CD4-positive, alpha-beta memory T cell (primary cell): Measurements from ENCODE around the gene DCTD. TPM values are rescaled to one million over a fixed set of nuclear protein-coding genes. Genes with fewer than 3 reads are reported as not detected.

ENCODE experiments used
- CTCF ChIA-PET: fragments of 350-600 bp; sonication (Branson Sonifier 250); formaldehyde crosslinking; loops from one replicate; lab custom pipeline; 2021; ENCODE audit warnings: inconsistent platforms; ENCODE audit not compliant: partially characterized antibody; lab: Charles Lee
- POLR2A ChIA-PET: fragments of 350-600 bp; sonication (Branson Sonifier 250); formaldehyde crosslinking; loops from one replicate; lab custom pipeline; 2021; ENCODE audit not compliant: partially characterized antibody; lab: Charles Lee
- DNase-seq, 5 donors: peaks; one replicate each; pipeline versions ENCODE4 v3.0.0 to v3.0.0-alpha.2; 2020 to 2022; ENCODE audit warnings: mixed read lengths in 1 of 5
- H3K27ac ChIP-seq: one replicate; pipeline ENCODE4 v1.7.0; 2013; ENCODE audit warnings: low read depth, low read length
- H3K27me3 ChIP-seq: 2 replicates; pipeline ENCODE4 v1.7.0; 2013; ENCODE audit warnings: mild to moderate bottlenecking, low read length, moderate library complexity; ENCODE audit not compliant: insufficient read depth
- H3K36me3 ChIP-seq: 2 replicates; pipeline ENCODE4 v1.7.0; 2013; ENCODE audit warnings: mild to moderate bottlenecking, low read length, moderate library complexity; ENCODE audit not compliant: insufficient read depth
- H3K4me1 ChIP-seq: 2 replicates; pipeline ENCODE4 v1.7.0; 2013; ENCODE audit warnings: mild to moderate bottlenecking, low read length, moderate library complexity; ENCODE audit not compliant: insufficient read depth
- H3K4me3 ChIP-seq, 2 donors: one replicate each; pipeline ENCODE4 v1.7.0; 2013; ENCODE audit warnings: low read length in 2 of 2, mild to moderate bottlenecking in 1 of 2
- H3K9me3 ChIP-seq, 2 donors: one replicate each; pipeline ENCODE4 v1.7.0; 2013; ENCODE audit warnings: low read length in 2 of 2, control low read depth in 1 of 2; ENCODE audit not compliant: control insufficient read depth in 1 of 2
- H3K27ac Mint-ChIP-seq, 7 donors: one replicate each; pipeline ENCODE4 v1.8.0; 2020 to 2021; ENCODE audit warnings: mixed read lengths in 7 of 7, mild to moderate bottlenecking in 6 of 7, inconsistent platforms in 3 of 7, moderate library complexity in 3 of 7
- H3K27me3 Mint-ChIP-seq, 2 donors: one replicate each; pipeline ENCODE4 v1.8.0; 2020 to 2021; ENCODE audit warnings: mixed read lengths in 2 of 2
- H3K36me3 Mint-ChIP-seq, 2 donors: one replicate each; pipeline ENCODE4 v1.8.0; 2020 to 2021; ENCODE audit warnings: mixed read lengths in 2 of 2, inconsistent platforms in 1 of 2, mild to moderate bottlenecking in 1 of 2
- H3K4me1 Mint-ChIP-seq, 4 donors: one replicate each; pipeline ENCODE4 v1.8.0; 2020 to 2021; ENCODE audit warnings: mixed read lengths in 4 of 4, mild to moderate bottlenecking in 1 of 4
- H3K4me3 Mint-ChIP-seq, 8 donors: one replicate each; pipeline ENCODE4 v1.8.0; 2020 to 2021; ENCODE audit warnings: mixed read lengths in 8 of 8, mild to moderate bottlenecking in 7 of 8, moderate library complexity in 6 of 8, inconsistent platforms in 3 of 8
- H3K9me3 Mint-ChIP-seq, 8 donors: one replicate each; pipeline ENCODE4 v1.8.0; 2020 to 2021; ENCODE audit warnings: mixed read lengths in 8 of 8, mild to moderate bottlenecking in 5 of 8, inconsistent platforms in 3 of 8, moderate library complexity in 1 of 8
- intact Hi-C: fragments of 100-400 bp; cut with micrococcal nuclease; formaldehyde crosslinking; loops from one replicate; pipeline ENCODE4 v1.15.1; 2023
- polyA plus RNA-seq, 2 donors: library from polyadenylated mRNA; unstranded; fragments of 300-500 nt; fragmentation: Illumina TruSeq; gene quantifications; one replicate each; pipeline ENCODE4 v1.2.3, GENCODE V29; 2021
- total RNA-seq, 2 experiments: library from RNA; stranded (reverse); gene quantifications; one replicate each; pipeline ENCODE4 v1.2.3, GENCODE V29; 2021

DCTD gene
- total and polyA plus RNA-seq, 4 experiments from 2014 or later, result 66.6 to 119 (median 77.2) TPM

DNA sequence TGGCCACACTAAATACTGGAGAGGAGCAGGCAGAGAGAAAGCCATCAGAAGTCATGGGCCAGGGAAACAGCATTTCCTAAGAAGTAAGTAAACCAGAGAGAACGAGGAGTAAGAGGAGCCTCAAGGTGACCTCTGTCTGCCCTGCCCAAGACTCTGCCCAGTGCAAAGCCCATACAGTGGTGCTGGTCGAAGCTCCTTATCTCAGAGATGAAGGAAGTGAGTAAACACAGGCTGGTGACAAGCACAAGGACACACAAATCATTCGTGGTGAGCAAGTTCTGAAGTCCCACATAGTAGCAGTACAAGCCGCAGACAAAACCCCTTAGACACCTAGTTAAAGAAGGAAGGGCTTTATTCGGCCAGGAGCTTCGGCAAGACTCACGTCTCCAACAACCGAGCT, 62.7 kb downstream of the DCTD start:
- ChIA-PET POLR2A (no interaction called here), CTCF (no interaction called here)
- Histone ChIP-seq H3K27me3 (no peaks in the 10 kb centered on the region), H3K27ac (no peak overlapping the region), H3K4me1 (no peaks in the 10 kb centered on the region), H3K4me3 (no peak overlapping the region), H3K9me3 (no peaks in the 10 kb centered on the region), H3K36me3 (no peaks in the 10 kb centered on the region)
- Mint-ChIP-seq H3K27ac (no peak overlapping the region), H3K4me3 (no peak overlapping the region), H3K4me1 (no peaks in the 10 kb centered on the region), H3K9me3 (peaks cover 0 to 15% (median 4%) of the 10 kb centered on the region in 8 donors), H3K27me3 (peaks cover 0 to 3% of the 10 kb centered on the region in 2 donors), H3K36me3 (peaks cover 0 to 15% of the 10 kb centered on the region in 2 donors)
- DNase-seq, result no peak
- intact Hi-C loops, result no loop called here

DNA sequence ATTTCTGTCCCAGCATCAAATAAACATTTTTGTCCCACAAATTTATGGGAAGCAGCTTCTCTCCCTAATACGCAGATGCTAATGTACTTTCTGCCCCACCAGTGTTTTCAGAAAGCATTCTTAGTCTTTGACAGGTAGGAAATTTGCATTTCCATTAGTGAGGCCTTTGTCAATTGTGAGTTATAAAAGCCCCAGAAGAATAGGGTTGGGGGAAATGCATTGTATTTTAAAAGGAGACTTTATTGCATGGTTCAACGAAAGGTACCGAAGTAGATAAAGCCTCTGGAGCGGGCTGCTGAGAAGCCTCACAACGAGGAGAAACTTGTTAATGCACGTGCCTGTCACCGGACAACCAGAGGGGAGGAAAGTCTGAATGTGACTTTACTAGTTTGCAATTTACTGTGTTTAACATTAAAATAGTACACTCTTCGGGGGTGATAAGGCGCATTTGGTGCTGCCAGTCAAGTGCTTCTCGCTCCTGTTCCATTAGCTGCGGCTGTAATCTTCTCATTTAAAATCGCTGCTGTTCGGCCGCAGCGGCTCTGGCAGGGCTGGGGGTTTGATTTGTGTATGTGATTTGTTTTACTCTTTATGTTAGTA, 63.4 kb downstream of the DCTD start:
- ChIA-PET CTCF (no interaction called here), POLR2A (no interaction called here)
- no peaks in the 10 kb centered on the region for H3K27me3 ChIP-seq
- H3K4me3 ChIP-seq, result no peak overlapping the region
- H3K27me3 Mint-ChIP-seq, result peaks cover 0 to 3% of the 10 kb centered on the region in 2 donors
- H3K9me3 ChIP-seq, result no peaks in the 10 kb centered on the region
- DNase-seq, result no peak
- no peak overlapping the region for H3K27ac Mint-ChIP-seq
- no peaks in the 10 kb centered on the region for H3K4me1 ChIP-seq
- no peaks in the 10 kb centered on the region for H3K36me3 ChIP-seq
- H3K4me1 Mint-ChIP-seq, result no peaks in the 10 kb centered on the region
- intact Hi-C loops, result no loop called here
- H3K9me3 Mint-ChIP-seq, result peaks cover 0 to 15% (median 4%) of the 10 kb centered on the region in 8 donors
- no peak overlapping the region for H3K27ac ChIP-seq
- H3K36me3 Mint-ChIP-seq, result peaks cover 0 to 12% of the 10 kb centered on the region in 2 donors
- H3K4me3 Mint-ChIP-seq, result no peak overlapping the region

DNA sequence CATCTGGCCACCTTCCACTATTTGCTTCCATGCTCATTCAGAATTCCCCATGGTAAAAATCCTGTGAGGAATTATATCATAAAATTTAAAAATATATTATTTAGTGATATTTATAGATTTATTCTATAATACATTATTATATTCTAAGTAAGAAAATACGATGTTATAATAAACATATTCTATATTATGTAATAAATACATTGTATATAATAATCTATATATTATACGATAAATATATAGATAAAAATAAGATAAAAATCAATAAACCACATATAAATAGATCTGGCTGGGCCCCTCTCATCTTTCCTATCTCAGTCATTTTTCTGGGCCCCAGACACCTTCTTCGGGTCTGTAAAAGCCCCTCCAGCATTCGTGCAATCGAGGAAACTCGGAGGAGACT, 68.5 kb downstream of the DCTD start:
- Mint-ChIP-seq H3K4me1 (no peaks in the 10 kb centered on the region), H3K36me3 (peaks cover 0 to 3% of the 10 kb centered on the region in 2 donors)

DNA sequence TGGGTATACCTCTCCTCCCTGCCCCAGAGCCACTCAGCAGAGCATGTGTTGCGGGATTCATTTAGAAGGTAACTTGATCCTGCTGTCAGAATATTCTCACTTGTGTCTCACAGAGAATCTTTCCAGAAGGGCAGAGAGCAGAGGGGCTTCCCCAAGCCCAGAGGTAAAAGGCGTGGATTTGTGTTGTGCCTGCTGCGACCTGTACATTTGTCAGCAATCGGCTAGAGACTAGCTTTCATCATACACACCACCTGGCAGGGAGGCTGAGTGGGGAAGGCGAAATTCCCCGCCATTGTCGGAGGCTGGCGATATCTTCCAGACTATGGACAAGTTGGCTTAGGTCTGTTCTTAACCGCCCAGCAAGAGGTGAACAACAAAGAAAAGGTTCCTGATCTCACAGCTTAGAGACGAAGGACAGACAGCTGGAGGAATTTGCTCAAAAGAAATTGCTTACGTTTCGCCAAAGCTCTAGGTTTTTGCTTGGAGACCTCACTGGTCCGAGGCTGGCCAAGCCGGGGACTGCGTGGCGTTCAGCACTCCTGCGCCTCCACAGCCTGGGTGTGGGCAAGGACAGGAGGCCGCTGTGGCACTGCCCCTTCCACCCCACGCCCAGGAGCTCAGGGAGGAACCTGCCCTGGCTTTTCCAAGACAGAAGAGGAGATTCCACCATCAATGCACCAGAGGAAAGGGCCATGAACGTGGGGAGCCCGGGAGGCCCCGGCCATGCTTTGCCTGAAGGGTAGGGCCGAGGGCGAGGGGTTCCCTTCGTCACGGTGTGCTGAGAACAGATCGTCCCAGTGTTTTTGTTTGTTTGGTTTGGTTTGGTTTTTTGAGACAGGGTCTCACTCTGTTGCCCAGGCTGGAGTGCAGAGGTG, 69.4 kb downstream of the DCTD start:
- POLR2A ChIA-PET, result no interaction called here
- intact Hi-C loops, result no loop called here
- DNase-seq, result no peak
- H3K36me3 Mint-ChIP-seq, result peaks cover 0 to 3% of the 10 kb centered on the region in 2 donors
- H3K9me3 Mint-ChIP-seq, result peaks cover 0 to 4% (median 0%) of the 10 kb centered on the region in 8 donors
- no peak overlapping the region for H3K27ac Mint-ChIP-seq
- peaks cover 6 to 8% of the 10 kb centered on the region in 2 donors for H3K27me3 Mint-ChIP-seq
- Histone ChIP-seq H3K27me3 (peaks cover 5% of the 10 kb centered on the region), H3K4me3 (no peak overlapping the region), H3K9me3 (no peaks in the 10 kb centered on the region), H3K27ac (no peak overlapping the region), H3K36me3 (no peaks in the 10 kb centered on the region), H3K4me1 (no peaks in the 10 kb centered on the region)
- CTCF ChIA-PET, result interaction anchor here (1.2 kb wide), 1 partner anchor 91 kb away, joined by 3 read pairs; no protein-coding TSS in a partner anchor
- no peaks in the 10 kb centered on the region for H3K4me1 Mint-ChIP-seq
- H3K4me3 Mint-ChIP-seq, result no peak overlapping the region

More for the DNA sequence above, 68.5 kb downstream of the DCTD start:
- H3K36me3 ChIP-seq, result no peaks in the 10 kb centered on the region
- DNase-seq, result no peak
- intact Hi-C loops, result no loop called here
- Mint-ChIP-seq H3K27ac (no peak overlapping the region), H3K9me3 (peaks cover 0 to 11% (median 3%) of the 10 kb centered on the region in 8 donors), H3K27me3 (peaks cover 6 to 8% of the 10 kb centered on the region in 2 donors), H3K4me3 (no peak overlapping the region)
- no peak overlapping the region for H3K27ac ChIP-seq
- peaks cover 5% of the 10 kb centered on the region for H3K27me3 ChIP-seq
- CTCF ChIA-PET, result no interaction called here
- POLR2A ChIA-PET, result no interaction called here
- no peak overlapping the region for H3K4me3 ChIP-seq
- H3K9me3 ChIP-seq, result no peaks in the 10 kb centered on the region
- H3K4me1 ChIP-seq, result no peaks in the 10 kb centered on the region

DNA sequence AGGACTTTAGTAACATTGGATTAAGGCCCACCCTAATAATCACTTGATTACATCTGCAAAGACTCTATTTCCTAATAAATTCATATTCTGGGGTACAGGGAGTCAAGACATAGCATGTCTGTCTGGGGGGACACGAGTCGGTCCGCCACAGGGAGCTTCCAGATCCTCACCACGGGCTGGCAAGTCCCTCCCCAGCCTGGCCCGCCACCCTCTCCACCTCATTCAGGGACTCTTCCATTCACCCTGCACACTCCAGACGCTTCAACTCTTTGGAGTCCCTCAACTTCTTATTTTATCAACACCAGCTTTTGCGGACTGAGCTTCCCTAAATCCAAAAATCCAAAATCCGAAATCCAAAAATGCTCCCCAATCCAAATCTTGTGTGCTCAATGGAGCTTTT, 71.2 kb downstream of the DCTD start:
- Mint-ChIP-seq H3K27me3 (peaks cover 6 to 8% of the 10 kb centered on the region in 2 donors), H3K9me3 (no peaks in the 10 kb centered on the region), H3K36me3 (no peaks in the 10 kb centered on the region), H3K4me3 (no peak overlapping the region), H3K4me1 (no peaks in the 10 kb centered on the region), H3K27ac (no peak overlapping the region)
- H3K4me3 ChIP-seq, result no peak overlapping the region
- DNase-seq, result no peak
- intact Hi-C loops, result no loop called here
- H3K36me3 ChIP-seq, result no peaks in the 10 kb centered on the region
- H3K4me1 ChIP-seq, result no peaks in the 10 kb centered on the region
- CTCF ChIA-PET, result interaction anchor here (0.8 kb wide), 1 partner anchor 10 kb away, joined by 3 read pairs; no protein-coding TSS in a partner anchor
- H3K9me3 ChIP-seq, result no peaks in the 10 kb centered on the region
- peaks cover 5% of the 10 kb centered on the region for H3K27me3 ChIP-seq
- POLR2A ChIA-PET, result interaction anchor here (0.6 kb wide), 1 partner anchor 62 kb away, joined by 3 read pairs; no protein-coding TSS in a partner anchor
- H3K27ac ChIP-seq, result no peak overlapping the region

DNA sequence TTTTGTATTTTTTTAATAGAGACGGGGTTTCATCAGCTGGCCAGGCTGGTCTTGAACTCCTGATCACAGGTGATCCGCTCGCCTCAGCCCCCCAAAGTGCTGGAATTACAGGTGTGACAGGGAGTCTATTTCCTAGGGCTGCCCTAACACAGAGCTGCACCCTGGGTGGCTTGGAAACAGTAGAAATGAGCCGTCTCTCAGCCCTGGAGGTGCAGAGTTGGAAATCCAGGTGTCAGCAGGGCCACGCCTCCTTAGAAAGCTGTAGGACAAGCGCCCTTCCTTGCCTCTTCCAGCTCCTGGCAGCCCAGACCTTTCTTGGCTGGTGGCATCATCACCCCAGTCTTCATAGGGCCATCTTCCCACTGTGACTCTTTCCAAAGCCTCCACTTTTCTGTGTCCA, 71.6 kb downstream of the DCTD start:
- Mint-ChIP-seq H3K9me3 (no peaks in the 10 kb centered on the region), H3K27me3 (peaks cover 6 to 8% of the 10 kb centered on the region in 2 donors), H3K4me1 (no peaks in the 10 kb centered on the region), H3K27ac (no peak overlapping the region), H3K36me3 (no peaks in the 10 kb centered on the region), H3K4me3 (no peak overlapping the region)
- Histone ChIP-seq H3K27ac (no peak overlapping the region), H3K27me3 (peaks cover 5% of the 10 kb centered on the region), H3K4me3 (no peak overlapping the region), H3K4me1 (no peaks in the 10 kb centered on the region), H3K9me3 (no peaks in the 10 kb centered on the region), H3K36me3 (no peaks in the 10 kb centered on the region)
- ChIA-PET CTCF (interaction anchor here (0.8 kb wide), 1 partner anchor 10 kb away, joined by 3 read pairs; no protein-coding TSS in a partner anchor), POLR2A (no interaction called here)
- intact Hi-C loops, result no loop called here
- no peak for DNase-seq

DNA sequence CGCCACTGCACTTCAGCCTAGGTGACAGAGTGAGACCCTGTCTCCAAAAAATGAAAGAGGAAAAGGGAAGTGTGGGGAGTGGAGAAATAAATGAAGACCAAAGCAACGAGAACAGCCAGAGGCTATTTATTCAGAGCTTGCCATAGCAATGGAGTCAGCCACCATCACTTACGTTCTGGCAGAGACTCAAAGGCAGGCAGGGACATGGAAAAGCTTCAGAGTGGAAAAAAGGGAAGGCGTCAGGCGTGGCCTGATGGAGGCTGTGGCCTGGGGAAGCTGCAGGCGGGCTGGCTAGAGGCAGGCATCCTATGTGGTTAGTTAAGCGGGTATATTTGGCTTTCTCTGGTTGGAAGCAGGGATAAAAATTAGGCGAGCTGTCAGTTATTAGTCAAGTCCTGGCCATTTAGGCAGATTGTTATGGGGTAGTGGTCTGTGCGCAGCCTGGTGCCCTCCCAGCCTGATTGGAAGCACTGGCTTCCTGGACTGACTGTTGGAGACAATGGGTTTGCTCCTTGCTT, 73.3 kb downstream of the DCTD start:
- Mint-ChIP-seq H3K4me1 (no peaks in the 10 kb centered on the region), H3K36me3 (no peaks in the 10 kb centered on the region), H3K9me3 (no peaks in the 10 kb centered on the region), H3K27me3 (peaks cover 5 to 9% of the 10 kb centered on the region in 2 donors), H3K4me3 (no peak overlapping the region), H3K27ac (no peak overlapping the region)
- H3K4me3 ChIP-seq, result no peak overlapping the region
- no peaks in the 10 kb centered on the region for H3K9me3 ChIP-seq
- H3K27ac ChIP-seq, result no peak overlapping the region
- H3K27me3 ChIP-seq, result peaks cover 5% of the 10 kb centered on the region
- intact Hi-C loops, result no loop called here
- H3K36me3 ChIP-seq, result no peaks in the 10 kb centered on the region
- no peak for DNase-seq
- no peaks in the 10 kb centered on the region for H3K4me1 ChIP-seq
- ChIA-PET CTCF (no interaction called here), POLR2A (no interaction called here)
